ENCODE measurements around the gene NDUFV3.
"Not testable (repeated sequence)": the region's sequence is repeated elsewhere in the genome, so short reads cannot be mapped to it uniquely, and the experiment has no call there.

Gene NDUFV3

DNA sequence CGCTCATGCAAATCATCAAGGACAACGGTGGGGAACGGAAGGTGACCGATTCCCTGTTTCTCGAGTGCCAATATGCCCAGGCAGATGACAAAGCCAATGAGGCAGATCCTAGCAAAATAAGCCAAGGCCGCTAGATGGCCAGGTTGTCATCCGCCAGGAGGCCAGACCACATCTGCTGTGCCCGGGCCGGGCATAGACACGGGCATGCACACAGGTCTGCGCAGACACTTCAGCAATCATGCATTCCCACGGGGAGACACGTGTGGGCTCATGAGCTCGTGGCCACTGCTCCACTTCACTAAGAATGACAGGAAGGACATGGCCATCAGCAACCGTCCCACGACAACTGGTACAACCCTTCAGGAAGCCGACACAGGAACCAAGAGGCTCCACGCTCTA, 37.2 kb upstream of the NDUFV3 start:
- no peak for DNase-seq (ENCODE audit: low read depth in 1 of 2, low spot score in 1 of 2)

DNA sequence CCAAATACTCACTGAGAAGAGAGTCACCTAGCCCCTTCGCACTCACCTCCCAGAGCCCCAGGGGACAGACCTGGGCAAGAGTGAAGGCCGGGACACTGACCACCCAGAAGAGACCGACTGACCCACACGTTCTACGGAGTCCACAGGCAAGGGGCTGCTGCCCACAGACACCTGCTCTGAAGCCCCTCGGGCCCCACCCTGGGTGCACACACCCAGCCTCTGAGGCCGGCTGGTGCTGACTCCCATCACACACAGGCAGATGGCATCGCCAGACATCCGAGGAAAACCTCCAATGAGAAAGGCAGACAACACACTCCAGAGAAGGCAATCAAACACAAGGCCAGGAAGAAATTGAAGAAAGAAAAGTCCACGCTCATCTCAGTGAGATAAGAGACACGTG, 35.9 kb upstream of the NDUFV3 start:
- no peak for DNase-seq (ENCODE audit: low read depth in 1 of 2, low spot score in 1 of 2)

- no peak for DNase-seq (ENCODE audit: low read depth in 1 of 2, low spot score in 1 of 2)
Observed at GRCh38 chr21:42858185-42858847, 34.8 kb upstream of the NDUFV3 start.

GRCh38 chr21:42858957-42859890, 33.9 kb upstream of the NDUFV3 start:
- no peak for DNase-seq (ENCODE audit: low read depth in 1 of 2, low spot score in 1 of 2)

GRCh38 chr21:42859891-42860230, 33.2 kb upstream of the NDUFV3 start:
- DNase-seq (ENCODE audit: low read depth in 1 of 2, low spot score in 1 of 2), result no peak

DNA sequence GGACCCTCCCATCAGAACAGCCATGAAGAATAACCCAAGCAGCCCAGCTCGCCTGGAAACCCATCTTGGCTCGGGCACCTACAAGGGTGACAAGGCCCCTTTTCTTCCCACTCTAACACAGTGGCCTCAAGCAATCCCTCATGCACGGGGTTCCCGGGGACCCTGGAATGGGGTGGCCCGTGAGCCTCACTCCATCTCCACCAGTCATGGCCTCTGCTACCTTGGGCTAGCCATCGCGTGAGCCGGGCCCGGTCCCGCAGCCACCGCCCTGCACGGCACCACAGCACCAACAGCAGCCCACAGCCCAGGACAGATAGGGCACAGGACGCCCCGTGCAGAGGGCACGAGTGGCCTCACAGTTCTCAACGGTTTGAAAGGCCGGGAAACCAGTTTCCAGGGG, 32.8 kb upstream of the NDUFV3 start:
- DNase-seq (ENCODE audit: low read depth in 1 of 2, low spot score in 1 of 2), result no peak

- no peak for DNase-seq (ENCODE audit: low read depth in 1 of 2, low spot score in 1 of 2)
Observed at GRCh38 chr21:42861311-42861847, 31.7 kb upstream of the NDUFV3 start.

DNA sequence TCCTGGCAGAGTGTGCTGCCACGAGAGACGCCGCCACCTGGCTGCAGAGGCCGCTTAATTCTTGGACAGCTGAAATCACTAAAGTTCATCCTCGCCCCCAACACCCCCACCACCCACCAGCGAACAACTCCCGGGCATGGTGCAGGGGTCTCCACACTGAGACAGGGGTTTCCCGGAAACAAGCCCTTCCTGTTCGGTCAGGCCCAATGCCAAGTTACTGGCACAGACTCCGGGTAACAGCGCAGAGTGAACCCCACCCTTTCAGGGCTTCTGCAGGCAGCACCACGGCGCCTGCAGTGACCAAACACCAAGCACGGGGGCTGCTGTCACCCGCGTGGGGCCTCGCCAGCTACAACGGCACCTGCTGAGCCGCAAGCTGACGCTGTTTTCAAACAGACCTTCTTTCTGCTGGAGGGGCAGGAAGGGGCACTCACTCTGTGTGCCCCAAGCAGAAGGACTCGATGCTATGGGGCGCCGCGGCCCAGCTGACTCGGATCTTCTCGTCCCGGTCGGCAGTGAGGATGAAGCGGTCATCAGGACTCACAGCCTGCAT, 31.2 kb upstream of the NDUFV3 start:
- DNase-seq (ENCODE audit: low read depth in 1 of 2, low spot score in 1 of 2), result no peak

- no peak for DNase-seq (ENCODE audit: low read depth in 1 of 2, low spot score in 1 of 2)
Observed at GRCh38 chr21:42862774-42863503, 30.2 kb upstream of the NDUFV3 start.

GRCh38 chr21:42863504-42863870, 29.6 kb upstream of the NDUFV3 start:
- DNase-seq (ENCODE audit: low read depth in 1 of 2, low spot score in 1 of 2), result no peak

GRCh38 chr21:42864286-42864685, 28.8 kb upstream of the NDUFV3 start:
- no peak for DNase-seq (ENCODE audit: low read depth in 1 of 2, low spot score in 1 of 2)

DNA sequence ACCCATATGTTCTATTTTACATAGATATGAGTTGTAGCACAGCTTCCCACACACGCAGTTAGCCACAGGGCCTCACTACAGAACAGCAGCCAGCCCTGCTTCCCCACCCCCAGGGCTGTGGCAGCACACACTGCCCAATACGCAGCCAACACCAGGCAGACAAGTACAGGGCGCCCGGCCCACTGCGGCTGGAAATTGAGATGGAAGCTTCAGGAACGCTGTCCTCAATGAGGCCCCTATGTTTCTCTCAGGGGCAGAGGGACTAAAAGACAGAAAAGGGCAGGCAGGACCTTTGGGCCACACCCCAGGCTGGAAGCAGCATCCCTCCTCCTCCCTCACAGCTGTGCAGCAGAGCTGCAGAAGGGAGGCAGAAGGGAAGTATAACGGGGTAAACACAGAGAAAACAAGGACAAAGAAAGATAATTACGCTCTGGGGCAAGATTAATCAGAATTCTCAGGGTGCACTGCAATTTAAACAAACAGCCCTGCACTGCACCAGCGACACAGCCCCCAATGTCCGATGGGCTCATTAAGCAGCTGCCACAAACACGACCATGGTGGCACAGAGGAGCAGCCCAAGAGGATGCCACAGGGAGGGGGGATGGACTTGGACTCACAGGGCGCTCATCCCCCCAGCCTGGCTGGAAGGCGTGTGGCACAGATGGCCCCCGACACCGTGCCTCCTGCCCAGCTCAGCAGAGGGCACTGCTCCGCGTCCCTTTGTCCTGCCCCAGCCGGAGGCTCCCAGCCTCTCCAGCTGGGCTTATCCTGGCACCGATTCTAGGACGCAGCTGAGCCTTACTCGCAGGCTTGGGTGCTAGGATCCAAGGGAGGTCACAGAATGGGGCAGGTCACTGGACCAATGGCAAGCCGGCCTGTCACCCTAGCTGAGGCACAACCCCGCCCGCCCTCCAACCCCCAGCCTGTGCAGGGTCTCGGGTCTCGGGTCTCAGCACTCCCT, 28.0 kb upstream of the NDUFV3 start:
- no peak for DNase-seq (ENCODE audit: low read depth in 1 of 2, low spot score in 1 of 2)

DNA sequence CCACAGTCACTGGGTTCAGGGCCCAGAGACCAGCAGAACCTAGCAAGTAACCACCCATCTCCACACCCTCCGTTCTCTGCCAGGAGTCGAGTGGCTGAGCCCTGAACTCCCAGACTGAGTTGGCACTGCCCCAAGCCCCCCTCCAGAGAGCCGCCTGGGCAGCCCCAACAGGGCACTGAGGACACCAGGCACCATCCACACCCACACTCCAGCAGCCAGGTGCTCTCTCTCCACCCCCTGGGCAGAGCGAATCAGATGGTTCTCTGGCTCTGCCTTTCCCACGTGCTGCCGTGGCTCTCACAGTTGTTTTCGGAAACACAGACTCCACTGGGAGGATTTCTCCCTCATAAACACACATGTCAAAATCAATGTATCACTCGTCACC, 27.3 kb upstream of the NDUFV3 start:
- DNase-seq (ENCODE audit: low read depth in 1 of 2, low spot score in 1 of 2), result no peak

DNA sequence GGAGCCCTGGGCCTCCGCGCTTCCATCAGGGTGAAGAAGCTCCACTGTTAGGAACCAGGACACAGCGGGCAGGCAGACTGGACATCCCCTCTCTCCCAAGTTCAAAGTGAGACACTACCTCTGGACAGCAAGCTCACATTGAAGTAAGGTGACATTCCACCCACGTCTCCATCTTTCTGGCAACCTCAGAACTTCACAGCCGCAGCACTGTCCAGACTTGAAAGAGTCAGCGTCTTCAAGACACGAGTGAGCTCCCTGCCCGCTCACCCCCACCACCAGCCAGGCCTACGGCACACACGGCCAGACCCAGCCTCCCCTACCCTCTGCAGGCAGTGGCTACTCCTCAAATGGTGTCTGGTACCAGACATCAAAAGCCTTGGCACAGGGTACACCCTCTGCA, 24.9 kb upstream of the NDUFV3 start:
- DNase-seq (ENCODE audit: low read depth in 1 of 2, low spot score in 1 of 2), result no peak

GRCh38 chr21:42873096-42873495, 20.0 kb upstream of the NDUFV3 start:
- no peak for DNase-seq (ENCODE audit: low read depth in 1 of 2, low spot score in 1 of 2)

DNA sequence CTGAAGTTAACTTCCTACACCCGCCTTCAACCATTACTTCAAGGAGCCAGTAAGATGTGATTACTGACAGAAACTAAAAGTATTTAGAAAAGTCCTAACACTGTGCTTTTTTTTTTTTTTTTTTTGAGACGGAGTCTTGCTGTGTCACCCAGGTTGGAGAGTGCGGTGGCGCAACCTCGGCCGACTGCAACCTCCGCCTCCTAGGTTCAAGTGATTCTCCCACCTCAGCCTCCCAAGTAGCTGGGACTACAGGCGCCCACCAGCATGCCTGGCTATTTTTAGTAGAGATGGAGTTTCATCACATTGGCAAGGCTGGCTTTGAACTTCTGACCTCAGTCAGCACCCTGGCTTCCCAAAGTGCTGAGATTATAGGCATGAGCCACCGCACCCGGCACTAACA, 17.3 kb upstream of the NDUFV3 start:
- not testable (repeated sequence) for DNase-seq (ENCODE audit: low read depth in 1 of 2, low spot score in 1 of 2)

DNA sequence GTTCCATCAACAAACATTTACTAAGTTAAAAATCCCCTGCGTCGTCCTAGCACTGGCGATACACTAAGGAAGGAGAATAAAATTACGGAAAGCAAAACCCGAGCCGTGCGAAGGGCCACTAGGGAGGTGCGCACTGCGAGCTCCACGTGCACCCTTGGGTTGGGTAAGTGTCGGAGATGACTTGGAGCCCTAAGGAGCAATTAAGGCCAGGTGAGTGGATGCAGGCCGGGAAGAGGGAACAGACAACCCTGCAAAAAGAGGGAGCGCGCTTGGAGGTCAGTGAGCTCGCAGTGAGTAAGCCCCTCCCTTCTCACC, 14.5 kb upstream of the NDUFV3 start:
- DNase-seq (ENCODE audit: low read depth in 1 of 2, low spot score in 1 of 2), result no peak

DNA sequence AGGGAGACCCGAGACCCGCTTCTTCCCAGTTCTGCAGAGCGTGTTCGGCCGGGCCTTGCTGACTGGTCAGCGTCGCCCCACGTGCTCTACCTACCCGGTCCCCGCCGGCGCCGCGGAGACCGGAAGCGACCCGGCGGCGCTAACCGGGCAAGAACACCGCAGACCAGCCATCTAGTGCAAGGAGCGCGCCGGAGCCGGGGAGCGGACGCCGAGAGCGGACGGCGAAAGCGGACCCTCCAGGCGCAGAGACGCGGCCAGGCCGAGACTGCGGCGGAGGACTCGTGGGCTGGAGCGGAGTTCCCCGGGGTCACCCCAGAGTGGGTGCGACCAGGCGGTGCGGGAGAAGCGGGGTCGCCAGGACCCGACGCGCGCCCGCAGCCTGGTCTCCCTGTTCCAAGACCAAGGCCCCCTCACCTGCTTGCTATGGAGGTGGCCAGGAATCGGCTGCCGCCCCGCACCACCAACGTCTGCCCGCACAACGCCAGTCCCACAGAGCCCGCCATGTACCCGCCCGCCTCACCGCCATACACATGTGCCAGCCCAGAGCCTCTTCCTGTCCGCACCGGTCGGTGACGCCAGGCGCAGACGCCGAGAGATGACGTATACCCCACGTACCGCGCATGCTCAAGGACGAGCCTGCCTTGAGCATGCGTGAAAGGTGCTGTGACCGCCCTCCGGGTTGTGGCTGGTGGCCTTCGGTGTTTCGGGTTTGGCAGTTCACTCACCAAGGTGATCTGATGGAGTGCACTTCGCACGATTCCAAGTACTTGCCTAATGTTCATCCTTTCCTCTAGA, 13.9 kb upstream of the NDUFV3 start, which contains the start of gene WDR4:
Gene WDR4, minus strand, starts transcription at position 547 of the 795 bp plus-strand sequence. Its CDS starts 44 bp downstream, at position 503.
- DNase-seq (ENCODE audit: low read depth in 1 of 2, low spot score in 1 of 2), result peak; percentile 98 to 99

DNA sequence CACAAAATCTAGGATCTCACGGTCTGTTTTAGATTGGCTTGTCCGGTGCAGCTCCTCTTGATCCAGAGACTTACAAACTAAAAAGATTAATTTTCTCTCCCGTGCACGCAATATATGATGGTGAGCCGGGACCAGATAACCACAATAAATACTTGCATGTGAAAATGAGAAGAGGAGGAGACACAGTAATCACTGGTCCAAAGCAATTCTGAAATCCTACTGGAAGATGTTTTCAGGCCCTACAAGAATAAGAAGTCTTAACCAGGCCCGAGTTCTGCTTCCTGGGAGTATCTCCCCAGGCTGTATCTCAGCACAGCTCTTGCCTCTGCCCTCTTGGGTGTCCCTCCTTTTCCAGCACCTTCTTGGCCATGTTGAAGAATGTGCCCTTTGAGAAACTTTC, 12.8 kb upstream of the NDUFV3 start:
- no peak for DNase-seq (ENCODE audit: low read depth in 1 of 2, low spot score in 1 of 2)

DNA sequence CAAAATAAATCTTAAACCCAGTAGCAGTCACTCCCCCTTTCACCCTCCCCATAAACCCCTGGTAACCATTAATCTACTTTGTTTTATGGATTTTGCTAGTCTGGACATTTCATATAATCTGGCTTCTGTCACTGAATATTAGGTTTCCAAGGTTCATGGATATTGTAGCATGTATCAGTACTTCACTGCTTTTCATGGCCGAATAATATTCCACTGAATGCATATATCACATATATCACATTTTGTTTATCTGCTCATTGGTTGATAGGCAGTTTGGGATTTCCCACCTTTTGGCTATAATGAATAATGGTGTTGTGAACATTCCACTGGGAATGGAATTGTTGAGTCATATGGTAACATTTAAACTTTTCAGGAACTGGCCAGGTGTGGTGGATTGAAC, 9.2 kb upstream of the NDUFV3 start:
- no peak for DNase-seq (ENCODE audit: low read depth in 1 of 2, low spot score in 1 of 2)

Data from activated CD4-positive, alpha-beta T cell treated with anti-CD3 and anti-CD28 coated beads, Interleukin-2, amount 50 U/mL, for 24 hours (primary cell).